PC-3 (cell line): ENCODE data around the gene FMNL2. TPM values are rescaled to one million over a fixed set of nuclear protein-coding genes. Genes with fewer than 3 reads are reported as not detected.

Experiments used
- ATAC-seq: fragments of 200-7000 bp; cut with Tn5 transposase; 2 replicates; pipeline ENCODE4 v1.9.1; 2020; ENCODE audit warnings: mild to moderate bottlenecking, moderate library complexity
- BruUV-seq: library from RNA; stranded (reverse); fragments of 400-500 nt; replicated peaks from 2 replicates; lab custom pipeline; 2021; lab: Mats Ljungman, UMichigan
- CTCF ChIA-PET: fragments of 300-600 bp; sonication (Branson Sonifier 250); formaldehyde crosslinking; loops from one replicate; lab custom pipeline; 2022; ENCODE audit warnings: antibody characterized with exemption; lab: Charles Lee
- POLR2A ChIA-PET: fragments of 300-600 bp; sonication (Branson Sonifier 250); formaldehyde crosslinking; loops from one replicate; lab custom pipeline; 2022; ENCODE audit warnings: antibody characterized with exemption; ENCODE audit not compliant: unreplicated experiment; lab: Charles Lee
- DNase-seq: peaks from one replicate; pipeline ENCODE4 v3.0.0-alpha.2; 2015
- H2AFZ ChIP-seq: fragments of 300-600 bp; sonication (generic); 2 replicates; pipeline ENCODE4 v1.6.0; 2016; ENCODE audit warnings: antibody characterized with exemption, low read length
- H3F3A ChIP-seq: fragments of 300-600 bp; sonication (generic); one replicate; pipeline ENCODE4 v1.6.0; 2017; ENCODE audit warnings: antibody characterized with exemption, low read length, control low read depth, mild to moderate bottlenecking; ENCODE audit not compliant: unreplicated experiment
- H3K27ac ChIP-seq: fragments of 300-600 bp; sonication (generic); 2 replicates; pipeline ENCODE4 v1.5.1; 2016; ENCODE audit warnings: mild to moderate bottlenecking, low read length
- H3K27me3 ChIP-seq: fragments of 300-600 bp; sonication (generic); 2 replicates; pipeline ENCODE4 v1.6.1; 2016; ENCODE audit warnings: low read length, mixed read lengths
- H3K36me3 ChIP-seq: fragments of 300-600 bp; sonication (generic); 2 replicates; pipeline ENCODE4 v1.6.1; 2016; ENCODE audit warnings: low read depth, mixed run types, low read length, mixed read lengths
- H3K4me1 ChIP-seq: fragments of 300-600 bp; sonication (generic); 2 replicates; pipeline ENCODE4 v1.5.1; 2016; ENCODE audit warnings: low read length; ENCODE audit not compliant: insufficient read depth
- H3K4me2 ChIP-seq: fragments of 300-600 bp; sonication (generic); 2 replicates; pipeline ENCODE4 v1.6.0; 2016; ENCODE audit warnings: low read length
- H3K4me3 ChIP-seq: fragments of 300-600 bp; sonication (generic); 2 replicates; pipeline ENCODE4 v1.5.1; 2016; ENCODE audit warnings: mild to moderate bottlenecking, low read length, mixed read lengths
- H3K79me2 ChIP-seq: fragments of 300-600 bp; sonication (generic); 2 replicates; pipeline ENCODE4 v1.6.1; 2017; ENCODE audit warnings: low read length, mixed read lengths
- H3K9ac ChIP-seq: fragments of 300-600 bp; sonication (generic); 2 replicates; pipeline ENCODE4 v1.6.0; 2016; ENCODE audit warnings: mild to moderate bottlenecking, low read length
- H3K9me2 ChIP-seq: fragments of 300-600 bp; sonication (generic); replicated peaks from 2 replicates; pipeline ENCODE4 v1.6.1; 2016; ENCODE audit warnings: mixed run types, low read length, mixed read lengths
- H3K9me3 ChIP-seq: fragments of 300-600 bp; sonication (generic); 2 replicates; pipeline ENCODE4 v1.6.1; 2016; ENCODE audit warnings: low read length, mixed read lengths
- H4K20me1 ChIP-seq: fragments of 300-600 bp; sonication (generic); 2 replicates; pipeline ENCODE4 v1.6.1; 2016; ENCODE audit warnings: low read length, mixed read lengths
- EZH2 ChIP-seq: fragments of 300-600 bp; sonication (generic); IDR thresholded peaks from one replicate; pipeline ENCODE4 v1.6.1; 2017; ENCODE audit warnings: antibody characterized with exemption, mild to moderate bottlenecking, low read length; ENCODE audit not compliant: unreplicated experiment
- EZH2phosphoT487 ChIP-seq: fragments of 300-600 bp; sonication (generic); IDR thresholded peaks from 2 replicates; pipeline ENCODE4 v1.6.1; 2018; ENCODE audit warnings: mild to moderate bottlenecking, antibody characterized with exemption, low read length, borderline replicate concordance
- intact Hi-C: fragments of 100-400 bp; cut with micrococcal nuclease; formaldehyde crosslinking; loops from 2 replicates; pipeline ENCODE4 v1.9.0; 2023
- total RNA-seq: library from RNA; depleted of rRNA; stranded (reverse); fragments of >200 nt; gene quantifications from 2 replicates; pipeline ENCODE4 v1.2.3, GENCODE V29; 2014
- TF ChIP-seq, protein P1 (sequence below): fragments of 300-600 bp; sonication (generic); conservative IDR thresholded peaks from 2 replicates; pipeline ENCODE4 v1.5.1; 2017; ENCODE audit warnings: antibody characterized with exemption, low read depth, mild to moderate bottlenecking, low read length

FMNL2 gene
- total RNA-seq, 1 experiment from 2014 or later: 15.8 TPM

DNA sequence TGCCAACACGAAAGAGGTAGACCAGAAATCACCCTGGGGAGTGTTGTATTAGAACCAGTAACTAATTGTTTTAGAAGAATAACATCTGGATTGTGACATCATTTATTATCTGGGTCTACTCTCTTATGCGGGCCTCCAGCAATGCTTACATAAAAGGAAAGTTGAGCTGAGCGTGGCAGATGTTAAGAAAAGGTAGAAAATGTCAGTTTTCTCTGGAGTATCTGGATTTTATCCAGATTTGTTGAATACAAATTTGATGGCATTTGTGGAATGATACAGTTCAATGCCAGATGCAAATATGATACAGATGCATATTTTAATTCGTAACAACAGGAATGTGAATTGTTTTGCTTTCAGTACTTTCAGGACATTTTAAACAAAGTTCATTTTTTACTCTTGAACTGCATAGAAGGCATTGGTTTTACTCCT, 292.0 kb downstream of the FMNL2 start:
- H3K27me3 ChIP-seq: no peaks in the 10 kb centered on the region
- CTCF ChIA-PET: no interaction called here
- TF ChIP-seq, protein P1, sequence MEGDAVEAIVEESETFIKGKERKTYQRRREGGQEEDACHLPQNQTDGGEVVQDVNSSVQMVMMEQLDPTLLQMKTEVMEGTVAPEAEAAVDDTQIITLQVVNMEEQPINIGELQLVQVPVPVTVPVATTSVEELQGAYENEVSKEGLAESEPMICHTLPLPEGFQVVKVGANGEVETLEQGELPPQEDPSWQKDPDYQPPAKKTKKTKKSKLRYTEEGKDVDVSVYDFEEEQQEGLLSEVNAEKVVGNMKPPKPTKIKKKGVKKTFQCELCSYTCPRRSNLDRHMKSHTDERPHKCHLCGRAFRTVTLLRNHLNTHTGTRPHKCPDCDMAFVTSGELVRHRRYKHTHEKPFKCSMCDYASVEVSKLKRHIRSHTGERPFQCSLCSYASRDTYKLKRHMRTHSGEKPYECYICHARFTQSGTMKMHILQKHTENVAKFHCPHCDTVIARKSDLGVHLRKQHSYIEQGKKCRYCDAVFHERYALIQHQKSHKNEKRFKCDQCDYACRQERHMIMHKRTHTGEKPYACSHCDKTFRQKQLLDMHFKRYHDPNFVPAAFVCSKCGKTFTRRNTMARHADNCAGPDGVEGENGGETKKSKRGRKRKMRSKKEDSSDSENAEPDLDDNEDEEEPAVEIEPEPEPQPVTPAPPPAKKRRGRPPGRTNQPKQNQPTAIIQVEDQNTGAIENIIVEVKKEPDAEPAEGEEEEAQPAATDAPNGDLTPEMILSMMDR: no peak
- no peak for TF ChIP-seq EZH2
- TF ChIP-seq EZH2phosphoT487: no peak
- BruUV-seq: no TSS peak
- H3K9me2 ChIP-seq: no peaks in the 10 kb centered on the region
- H2AFZ ChIP-seq: no peak overlapping the region
- H3F3A ChIP-seq: no peaks in the 10 kb centered on the region
- H4K20me1 ChIP-seq: no peaks in the 10 kb centered on the region
- H3K9me3 ChIP-seq: no peaks in the 10 kb centered on the region
- H3K27ac ChIP-seq: no peak overlapping the region
- POLR2A ChIA-PET: interaction anchor here (0.5 kb wide), 1 partner anchor 288 kb away, joined by 5 read pairs; no protein-coding TSS in a partner anchor
- no peaks in the 10 kb centered on the region for H3K4me1 ChIP-seq
- H3K9ac ChIP-seq: no peak overlapping the region
- no peak overlapping the region for H3K4me2 ChIP-seq
- H3K79me2 ChIP-seq: no peaks in the 10 kb centered on the region
- H3K36me3 ChIP-seq: peaks cover 2% of the 10 kb centered on the region; the same call in 1 of the 2 replicates
- intact Hi-C loops: loop anchor here (1.0 to 2.0 kb wide), 3 partner anchors 68 to 437 kb away; no protein-coding TSS in a partner anchor
- no peak for DNase-seq
- H3K4me3 ChIP-seq: no peak overlapping the region
- ATAC-seq: no peak

DNA sequence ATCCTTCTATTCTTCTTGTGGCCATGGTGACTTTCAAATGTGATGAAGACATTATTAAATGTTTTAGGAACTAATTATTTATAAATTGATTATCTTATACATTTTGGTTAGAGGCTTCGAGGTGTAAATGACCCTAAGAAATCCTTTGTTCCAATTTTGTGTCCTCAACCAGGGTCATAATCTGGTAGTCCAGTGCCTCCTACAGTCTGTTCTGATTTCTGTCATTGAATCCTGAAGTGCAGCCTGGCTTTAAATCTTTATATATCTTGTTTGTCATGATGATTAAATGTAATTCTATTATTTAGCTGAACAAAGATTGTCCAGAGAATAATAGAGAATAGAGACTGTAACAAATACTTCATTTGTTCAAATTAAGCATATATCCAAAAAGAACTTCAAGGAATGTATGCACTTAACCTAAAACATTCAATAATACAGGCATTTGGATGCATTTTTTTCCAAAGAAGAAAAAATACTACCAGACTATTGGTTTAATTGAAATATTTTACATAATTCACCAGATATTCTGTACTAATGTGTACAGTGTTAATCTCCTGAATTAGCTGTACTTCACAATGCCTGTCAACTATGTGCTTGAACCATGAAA, 292.5 kb downstream of the FMNL2 start:
- peak; percentile 59; the same call in 1 of the 2 replicates for ATAC-seq
- DNase-seq: peak; percentile 54
- H3K27ac ChIP-seq: no peak overlapping the region
- intact Hi-C loops: loop anchor here (1.0 to 2.0 kb wide), 3 partner anchors 69 to 437 kb away; no protein-coding TSS in a partner anchor
- TF ChIP-seq EZH2 (no peak), EZH2phosphoT487 (no peak)
- TF ChIP-seq, protein P1: peak; percentile 80
- no peaks in the 10 kb centered on the region for H3K9me3 ChIP-seq
- H3K4me2 ChIP-seq: no peak overlapping the region
- no peak overlapping the region for H3K9ac ChIP-seq
- no peaks in the 10 kb centered on the region for H3K27me3 ChIP-seq
- POLR2A ChIA-PET: interaction anchor here (0.5 to 0.6 kb wide), 2 partner anchors 151 to 289 kb away, joined by 5 read pairs; no protein-coding TSS in a partner anchor
- H3K36me3 ChIP-seq: peaks cover 7% of the 10 kb centered on the region; the same call in 1 of the 2 replicates
- no peaks in the 10 kb centered on the region for H3K79me2 ChIP-seq
- no peaks in the 10 kb centered on the region for H4K20me1 ChIP-seq
- CTCF ChIA-PET: interaction anchor here (0.6 kb wide), 1 partner anchor 12 kb away, joined by 3 read pairs; no protein-coding TSS in a partner anchor
- BruUV-seq: no TSS peak
- H3F3A ChIP-seq: no peaks in the 10 kb centered on the region
- H3K4me1 ChIP-seq: no peaks in the 10 kb centered on the region
- H3K4me3 ChIP-seq: no peak overlapping the region
- H3K9me2 ChIP-seq: no peaks in the 10 kb centered on the region
- H2AFZ ChIP-seq: no peak overlapping the region

DNA sequence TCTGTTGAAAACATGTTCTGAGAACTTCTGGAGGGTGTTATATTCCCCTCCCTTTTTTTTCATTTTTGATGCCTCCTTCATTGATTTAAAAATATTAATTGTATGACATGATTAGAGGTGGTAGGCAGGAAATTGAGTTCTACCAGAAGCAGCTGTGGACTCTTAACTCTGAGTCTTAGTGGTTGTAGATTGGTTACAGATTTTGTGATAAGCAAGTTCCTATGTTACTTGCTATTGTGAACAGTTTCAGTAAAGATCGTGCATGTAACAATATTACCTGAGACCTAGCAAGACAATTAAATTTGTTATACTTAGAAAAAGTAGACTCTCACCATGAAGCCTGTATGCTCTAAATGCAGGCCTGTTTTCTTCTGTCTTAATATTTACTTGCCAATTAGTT, 294.2 kb downstream of the FMNL2 start:
- ChIA-PET POLR2A (no interaction called here), CTCF (no interaction called here)
- H3K4me2 ChIP-seq: no peak overlapping the region
- no peaks in the 10 kb centered on the region for H3K9me3 ChIP-seq
- H3K9ac ChIP-seq: no peak overlapping the region
- H3K36me3 ChIP-seq: peaks cover 12% of the 10 kb centered on the region; the same call in 1 of the 2 replicates
- no peaks in the 10 kb centered on the region for H3K27me3 ChIP-seq
- intact Hi-C loops: no loop called here
- H4K20me1 ChIP-seq: no peaks in the 10 kb centered on the region
- TF ChIP-seq, protein P1: no peak
- no peak for TF ChIP-seq EZH2
- TF ChIP-seq EZH2phosphoT487: no peak
- H3K4me3 ChIP-seq: no peak overlapping the region
- no peaks in the 10 kb centered on the region for H3F3A ChIP-seq
- H3K27ac ChIP-seq: no peak overlapping the region
- H3K79me2 ChIP-seq: no peaks in the 10 kb centered on the region
- ATAC-seq (no peak), DNase-seq (no peak)
- H2AFZ ChIP-seq: no peak overlapping the region
- no peaks in the 10 kb centered on the region for H3K4me1 ChIP-seq
- no TSS peak for BruUV-seq
- H3K9me2 ChIP-seq: no peaks in the 10 kb centered on the region
